ENCODE measurements around the gene RNPS1.

RNPS1 gene

GRCh38 chr16:2210386-2211365 is 57.2 kb downstream of the RNPS1 start, which contains the start of gene BRICD5:
BRICD5 (minus strand) TSS chr16:2210863; CDS start chr16:2210833, 30 bp downstream.
- TF ChIP-seq, protein P1, sequence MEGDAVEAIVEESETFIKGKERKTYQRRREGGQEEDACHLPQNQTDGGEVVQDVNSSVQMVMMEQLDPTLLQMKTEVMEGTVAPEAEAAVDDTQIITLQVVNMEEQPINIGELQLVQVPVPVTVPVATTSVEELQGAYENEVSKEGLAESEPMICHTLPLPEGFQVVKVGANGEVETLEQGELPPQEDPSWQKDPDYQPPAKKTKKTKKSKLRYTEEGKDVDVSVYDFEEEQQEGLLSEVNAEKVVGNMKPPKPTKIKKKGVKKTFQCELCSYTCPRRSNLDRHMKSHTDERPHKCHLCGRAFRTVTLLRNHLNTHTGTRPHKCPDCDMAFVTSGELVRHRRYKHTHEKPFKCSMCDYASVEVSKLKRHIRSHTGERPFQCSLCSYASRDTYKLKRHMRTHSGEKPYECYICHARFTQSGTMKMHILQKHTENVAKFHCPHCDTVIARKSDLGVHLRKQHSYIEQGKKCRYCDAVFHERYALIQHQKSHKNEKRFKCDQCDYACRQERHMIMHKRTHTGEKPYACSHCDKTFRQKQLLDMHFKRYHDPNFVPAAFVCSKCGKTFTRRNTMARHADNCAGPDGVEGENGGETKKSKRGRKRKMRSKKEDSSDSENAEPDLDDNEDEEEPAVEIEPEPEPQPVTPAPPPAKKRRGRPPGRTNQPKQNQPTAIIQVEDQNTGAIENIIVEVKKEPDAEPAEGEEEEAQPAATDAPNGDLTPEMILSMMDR (conservative IDR thresholded peaks at IDR 0.05): no peak
- peak within 1 kb of the TSS; percentile 75 for H3K27ac ChIP-seq

DNA sequence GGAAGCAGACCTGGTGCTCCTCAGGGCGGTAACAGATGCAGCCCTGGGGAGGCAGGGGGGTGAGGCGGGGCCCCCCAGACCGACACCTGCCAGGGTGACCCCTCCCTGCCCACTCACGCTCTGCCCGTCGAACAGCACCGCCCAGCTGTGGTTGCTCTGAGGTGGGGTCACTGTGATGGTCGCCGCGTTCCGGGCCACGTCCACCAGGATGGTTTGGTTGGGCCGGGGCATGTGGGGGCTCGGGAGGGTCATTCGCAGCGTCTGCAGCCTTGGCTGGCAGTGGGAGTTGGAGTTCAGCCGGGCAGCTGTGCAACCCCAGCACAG is 58.0 kb downstream of the RNPS1 start:
- no peak overlapping the region for H3K27ac ChIP-seq
- TF ChIP-seq, protein P1 (conservative IDR thresholded peaks at IDR 0.05): no peak

DNA sequence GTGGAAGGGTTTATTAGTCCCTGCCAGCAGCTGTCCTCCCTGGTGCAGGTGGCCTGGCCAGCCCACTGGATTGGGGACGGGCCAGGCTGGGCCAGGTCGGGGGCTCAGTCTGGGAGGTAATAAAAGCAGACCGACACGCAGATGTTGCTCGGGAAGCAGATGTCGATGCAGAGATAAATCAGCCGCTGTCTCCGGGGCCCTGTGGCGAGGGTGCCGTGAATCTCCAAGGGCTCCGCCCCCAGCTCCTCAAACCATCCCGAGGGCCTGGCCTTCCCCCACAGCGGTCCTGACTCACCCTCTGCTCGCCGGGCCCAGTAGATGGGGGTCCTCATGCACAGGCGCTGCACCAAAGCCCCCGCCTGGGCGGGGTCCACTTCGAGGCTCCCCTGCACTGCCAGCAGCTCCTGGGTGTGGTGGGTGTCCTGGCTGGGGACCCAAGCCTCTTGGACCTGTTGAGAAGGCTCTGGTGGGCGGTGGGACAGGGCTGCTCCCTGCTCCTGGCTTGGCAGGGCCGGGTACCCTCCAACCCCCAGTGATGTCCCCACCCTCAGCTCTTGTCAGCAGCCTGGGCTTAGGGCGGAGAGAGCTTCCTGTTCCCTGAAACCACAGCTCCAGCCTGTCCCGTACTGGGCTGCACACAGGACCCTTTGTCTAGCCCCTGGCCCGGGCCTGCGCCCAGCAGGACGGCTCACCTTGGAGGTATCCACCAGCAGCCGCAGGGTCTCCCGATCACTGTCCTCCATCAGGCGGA is 58.5 kb downstream of the RNPS1 start:
- TF ChIP-seq, protein P1 (conservative IDR thresholded peaks at IDR 0.05): no peak
- no peak overlapping the region for H3K27ac ChIP-seq

DNA sequence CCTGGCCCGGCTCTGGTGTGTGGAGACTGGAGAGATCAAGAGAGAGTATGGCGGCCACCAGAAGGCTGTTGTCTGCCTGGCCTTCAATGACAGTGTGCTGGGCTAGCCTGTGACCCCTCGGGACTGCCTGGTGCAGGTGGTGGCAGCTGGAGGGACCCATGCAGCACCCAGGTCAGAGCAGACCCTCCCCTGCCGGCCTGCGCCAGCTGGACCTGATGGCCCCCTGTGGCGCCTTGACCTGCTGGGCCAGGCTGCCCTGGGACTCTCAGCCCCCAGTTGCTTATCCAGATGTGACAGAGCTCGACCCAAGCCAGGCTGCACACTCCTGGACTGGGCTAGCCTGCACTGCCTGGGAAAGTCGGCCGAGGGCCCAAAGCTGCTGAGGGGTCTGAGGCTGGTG is 59.2 kb downstream of the RNPS1 start:
- TF ChIP-seq, protein P1 (conservative IDR thresholded peaks at IDR 0.05): no peak
- H3K27ac ChIP-seq: no peak overlapping the region

DNA sequence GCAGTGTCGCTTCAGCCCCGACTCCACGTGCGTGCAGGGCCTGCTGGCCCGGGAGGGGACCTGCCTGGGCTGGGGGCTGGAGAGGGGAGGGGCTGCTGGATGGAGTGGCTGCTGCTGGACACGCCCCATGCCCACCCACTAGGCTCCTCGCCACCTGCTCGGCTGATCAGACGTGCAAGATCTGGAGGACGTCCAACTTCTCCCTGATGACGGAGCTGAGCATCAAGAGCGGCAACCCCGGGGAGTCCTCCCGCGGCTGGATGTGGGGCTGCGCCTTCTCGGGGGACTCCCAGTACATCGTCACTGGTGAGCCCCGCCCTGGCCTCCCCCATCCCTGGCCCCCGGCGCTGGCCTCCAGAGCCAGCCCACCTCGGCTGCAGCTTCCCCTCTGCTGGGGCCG is 59.6 kb downstream of the RNPS1 start:
- no peak overlapping the region; the same call in 1 of the 2 replicates for H3K27ac ChIP-seq
- TF ChIP-seq, protein P1 (conservative IDR thresholded peaks at IDR 0.05): no peak

GRCh38 chr16:2207872-2208271 is 60.1 kb downstream of the RNPS1 start:
- no peak overlapping the region; the same call in 1 of the 2 replicates for H3K27ac ChIP-seq
- TF ChIP-seq, protein P1 (conservative IDR thresholded peaks at IDR 0.05): no peak

DNA sequence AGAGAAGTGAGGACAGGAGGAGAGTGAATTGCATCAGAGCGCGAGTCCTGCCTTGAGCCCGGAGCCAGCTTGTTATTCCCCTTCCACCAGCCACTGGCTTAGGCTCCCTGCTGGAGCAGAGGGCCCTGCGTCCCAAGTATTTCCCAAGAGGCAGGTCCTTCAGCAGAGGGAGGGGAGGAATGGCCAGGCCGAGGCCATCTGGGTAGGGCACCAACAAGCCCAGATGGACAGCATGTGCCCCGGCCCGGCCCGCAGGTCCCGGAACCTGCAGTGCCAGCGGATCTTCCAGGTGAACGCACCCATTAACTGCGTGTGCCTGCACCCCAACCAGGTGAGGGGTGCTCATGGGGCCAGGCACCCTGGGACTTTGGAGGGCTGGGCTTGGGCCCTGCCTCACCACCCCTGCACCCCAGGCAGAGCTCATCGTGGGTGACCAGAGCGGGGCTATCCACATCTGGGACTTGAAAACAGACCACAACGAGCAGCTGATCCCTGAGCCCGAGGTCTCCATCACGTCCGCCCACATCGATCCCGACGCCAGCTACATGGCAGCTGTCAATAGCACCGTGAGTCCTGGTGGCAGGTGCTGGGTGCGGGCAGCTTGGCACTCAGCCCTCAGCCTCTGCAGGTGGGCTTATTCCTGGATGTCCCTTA is 61.0 kb downstream of the RNPS1 start:
- TF ChIP-seq, protein P1 (conservative IDR thresholded peaks at IDR 0.05): no peak
- peak overlapping the region; percentile 89 for H3K27ac ChIP-seq

Measured in VCaP (cell line).